Breast epithelium (tissue), 4 donors: Measurements from ENCODE around the gene PLEK2. TPM values are rescaled to one million over a fixed set of nuclear protein-coding genes. Genes with fewer than 3 reads are reported as not detected.
"Not testable (repeated sequence)": the region's sequence is repeated elsewhere in the genome, so short reads cannot be mapped to it uniquely, and the experiment has no call there.

Experiments used
- DNase-seq, 2 donors: peaks; one replicate each; pipeline ENCODE4 v3.0.0-alpha.2; 2019; ENCODE audit warnings: low spot score in 2 of 2
- H3K27ac ChIP-seq, 2 donors: fragments of 200-600 bp; sonication (generic) in 1 of 2; one replicate each; pipeline ENCODE4 v1.5.1; 2016 to 2019; ENCODE audit warnings: mild to moderate bottlenecking in 1 of 2
- H3K27me3 ChIP-seq, 2 donors: fragments of 200-600 bp; sonication (generic) in 1 of 2; one replicate each; pipeline versions ENCODE4 v1.5.1 to v1.6.0; 2017 to 2019; ENCODE audit warnings: control low read depth in 1 of 2, mild to moderate bottlenecking in 1 of 2
- H3K36me3 ChIP-seq: fragments of 200-600 bp; one replicate; pipeline ENCODE4 v1.5.1; 2019
- H3K4me1 ChIP-seq, 2 donors: fragments of 200-600 bp; sonication (generic); one replicate each; pipeline ENCODE4 v1.5.1; 2016 to 2019; ENCODE audit warnings: control low read depth in 1 of 2
- H3K4me3 ChIP-seq, 3 donors: fragments of 200-600 bp; sonication (generic); 1 replicate in 2 of 3; 2 replicates in 1 of 3; pipeline ENCODE4 v1.5.1; 2016 to 2019; ENCODE audit warnings: mild to moderate bottlenecking in 3 of 3, moderate library complexity in 2 of 3
- H3K9me3 ChIP-seq, 2 donors: fragments of 200-600 bp; sonication (generic) in 1 of 2; one replicate each; pipeline ENCODE4 v1.5.1; 2016 to 2019; ENCODE audit warnings: control low read depth in 1 of 2
- POLR2A ChIP-seq: fragments of 450-650 bp; IDR thresholded peaks from one replicate; pipeline ENCODE4 v1.6.1; 2016; ENCODE audit warnings: antibody characterized with exemption, mild to moderate bottlenecking, moderate library complexity
- POLR2AphosphoS5 ChIP-seq, 3 donors: sonication (generic); formaldehyde crosslinking; IDR thresholded peaks; one replicate each; pipeline ENCODE4 v1.6.1; 2017; ENCODE audit warnings: antibody characterized with exemption in 3 of 3
- intact Hi-C: fragments of 100-400 bp; cut with DNase I; formaldehyde crosslinking; loops from one replicate; pipeline ENCODE4 v1.15.1; 2023; ENCODE audit warnings: low total_unique reads
- total RNA-seq, 3 donors: library from RNA; depleted of rRNA; stranded (reverse); fragments of >200 nt; gene quantifications; one replicate each; pipeline ENCODE4 v1.1.0, GENCODE V29; 2016
- TF ChIP-seq, protein P1 (sequence below), 3 donors: fragments of 450-650 bp; IDR thresholded peaks; one replicate each; pipeline ENCODE4 v1.5.1; 2016 to 2017; ENCODE audit warnings: antibody characterized with exemption in 3 of 3, mild to moderate bottlenecking in 3 of 3, moderate library complexity in 3 of 3

Gene PLEK2
- total RNA-seq, 3 donors from 2014 or later = 3.4 to 5.2 TPM; not detected in 1

DNA sequence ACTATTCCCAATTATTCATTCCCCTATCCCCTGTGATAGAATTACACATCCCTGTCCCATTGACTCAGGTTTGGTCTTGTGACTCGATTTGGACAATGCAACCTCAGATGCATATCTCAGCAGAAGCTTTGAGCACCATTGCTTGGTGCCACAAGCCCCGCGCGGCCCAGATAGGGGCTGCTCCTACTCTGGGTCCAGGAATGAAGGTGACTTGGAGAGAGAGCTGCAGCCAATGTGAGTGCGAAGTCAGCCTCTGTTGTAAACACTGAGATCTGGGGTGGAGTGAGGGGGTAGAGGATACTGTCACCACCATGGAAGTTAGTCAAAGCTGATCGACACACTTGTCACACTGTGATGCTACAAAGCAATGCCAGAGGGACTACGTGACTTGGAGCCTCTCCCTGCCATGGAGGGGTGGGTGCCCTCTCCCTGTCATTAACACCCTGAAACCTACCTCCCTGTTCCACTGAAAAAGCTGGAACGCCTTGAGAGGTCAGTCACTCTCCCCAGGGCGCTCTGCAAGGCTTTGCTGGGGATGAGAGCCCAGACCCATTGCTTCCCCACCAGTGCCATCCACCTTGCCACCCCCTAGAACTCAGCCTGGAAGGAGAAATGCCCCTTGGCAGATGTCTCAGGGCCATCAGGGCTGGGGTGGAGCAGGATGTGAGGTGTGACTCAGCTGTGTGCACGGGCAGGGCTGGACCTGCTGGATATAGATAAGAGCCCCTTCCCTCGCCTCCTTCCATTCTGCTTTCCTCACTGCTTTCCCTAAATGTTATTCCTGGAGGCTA, 6.6 kb upstream of the PLEK2 start:
- Histone ChIP-seq H3K4me3 (no peak overlapping the region), H3K27me3 (no peaks in the 10 kb centered on the region), H3K4me1 (no peaks in the 10 kb centered on the region), H3K9me3 (no peaks in the 10 kb centered on the region), H3K27ac (no peak overlapping the region), H3K36me3 (no peaks in the 10 kb centered on the region)
- no peak for DNase-seq
- intact Hi-C loops = no loop called here
- no peak for TF ChIP-seq POLR2AphosphoS5 (IDR thresholded peaks at IDR 0.05)
- TF ChIP-seq POLR2A = no peak
- TF ChIP-seq, protein P1, sequence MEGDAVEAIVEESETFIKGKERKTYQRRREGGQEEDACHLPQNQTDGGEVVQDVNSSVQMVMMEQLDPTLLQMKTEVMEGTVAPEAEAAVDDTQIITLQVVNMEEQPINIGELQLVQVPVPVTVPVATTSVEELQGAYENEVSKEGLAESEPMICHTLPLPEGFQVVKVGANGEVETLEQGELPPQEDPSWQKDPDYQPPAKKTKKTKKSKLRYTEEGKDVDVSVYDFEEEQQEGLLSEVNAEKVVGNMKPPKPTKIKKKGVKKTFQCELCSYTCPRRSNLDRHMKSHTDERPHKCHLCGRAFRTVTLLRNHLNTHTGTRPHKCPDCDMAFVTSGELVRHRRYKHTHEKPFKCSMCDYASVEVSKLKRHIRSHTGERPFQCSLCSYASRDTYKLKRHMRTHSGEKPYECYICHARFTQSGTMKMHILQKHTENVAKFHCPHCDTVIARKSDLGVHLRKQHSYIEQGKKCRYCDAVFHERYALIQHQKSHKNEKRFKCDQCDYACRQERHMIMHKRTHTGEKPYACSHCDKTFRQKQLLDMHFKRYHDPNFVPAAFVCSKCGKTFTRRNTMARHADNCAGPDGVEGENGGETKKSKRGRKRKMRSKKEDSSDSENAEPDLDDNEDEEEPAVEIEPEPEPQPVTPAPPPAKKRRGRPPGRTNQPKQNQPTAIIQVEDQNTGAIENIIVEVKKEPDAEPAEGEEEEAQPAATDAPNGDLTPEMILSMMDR (IDR thresholded peaks at IDR 0.05) = no peak

DNA sequence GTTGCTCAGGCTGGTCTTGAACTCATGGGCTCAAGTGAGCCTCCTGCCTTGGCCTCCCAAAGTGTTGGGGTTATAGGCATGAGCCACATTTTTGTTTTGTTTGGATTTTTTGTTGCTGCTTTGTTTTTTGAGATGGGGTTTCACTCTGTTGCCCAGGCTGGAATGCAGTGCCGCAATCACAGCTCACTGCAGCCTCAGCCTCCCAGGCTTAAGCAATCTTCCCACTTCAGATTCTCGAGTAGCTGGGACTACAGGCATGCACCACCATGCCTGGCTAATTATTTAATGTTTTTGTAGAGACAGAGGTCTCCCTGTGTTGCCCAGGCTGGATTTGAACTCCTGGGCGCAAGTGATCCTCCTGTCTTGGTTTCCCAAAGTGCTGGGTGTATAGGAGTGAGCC, 5.7 kb upstream of the PLEK2 start:
- TF ChIP-seq, protein P1 (IDR thresholded peaks at IDR 0.05) = no peak
- TF ChIP-seq POLR2AphosphoS5 (IDR thresholded peaks at IDR 0.05) = no peak
- no peak for TF ChIP-seq POLR2A
- Histone ChIP-seq H3K4me3 (no peak overlapping the region), H3K36me3 (no peaks in the 10 kb centered on the region), H3K4me1 (no peaks in the 10 kb centered on the region), H3K27me3 (no peaks in the 10 kb centered on the region), H3K9me3 (no peaks in the 10 kb centered on the region), H3K27ac (no peak overlapping the region)
- intact Hi-C loops = no loop called here
- no peak for DNase-seq

DNA sequence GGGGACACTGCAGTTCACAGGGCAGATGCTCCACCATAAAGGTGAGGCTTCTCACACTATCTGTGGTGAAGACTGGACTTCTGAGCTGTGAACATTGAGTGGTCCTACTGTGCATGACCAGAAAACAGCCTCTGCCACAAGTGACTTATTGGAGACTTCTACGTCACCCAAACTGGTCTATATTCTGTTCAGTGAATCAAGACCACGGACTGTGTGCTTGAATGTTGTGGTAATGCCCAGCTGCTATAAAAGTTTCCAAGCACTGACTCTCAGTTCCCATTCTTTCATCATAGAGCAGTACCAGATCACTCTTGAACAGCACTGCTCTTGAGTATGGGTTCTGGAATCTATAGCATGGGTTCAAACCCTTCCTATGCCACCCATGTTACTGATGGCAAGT, 4.8 kb upstream of the PLEK2 start:
- no peaks in the 10 kb centered on the region for H3K4me1 ChIP-seq
- no peak overlapping the region for H3K27ac ChIP-seq
- no peaks in the 10 kb centered on the region for H3K27me3 ChIP-seq
- intact Hi-C loops = no loop called here
- H3K9me3 ChIP-seq = no peaks in the 10 kb centered on the region
- no peak overlapping the region for H3K4me3 ChIP-seq
- DNase-seq = no peak
- TF ChIP-seq, protein P1 (IDR thresholded peaks at IDR 0.05) = no peak
- TF ChIP-seq POLR2AphosphoS5 (IDR thresholded peaks at IDR 0.05) (no peak), POLR2A (no peak)
- no peaks in the 10 kb centered on the region for H3K36me3 ChIP-seq

DNA sequence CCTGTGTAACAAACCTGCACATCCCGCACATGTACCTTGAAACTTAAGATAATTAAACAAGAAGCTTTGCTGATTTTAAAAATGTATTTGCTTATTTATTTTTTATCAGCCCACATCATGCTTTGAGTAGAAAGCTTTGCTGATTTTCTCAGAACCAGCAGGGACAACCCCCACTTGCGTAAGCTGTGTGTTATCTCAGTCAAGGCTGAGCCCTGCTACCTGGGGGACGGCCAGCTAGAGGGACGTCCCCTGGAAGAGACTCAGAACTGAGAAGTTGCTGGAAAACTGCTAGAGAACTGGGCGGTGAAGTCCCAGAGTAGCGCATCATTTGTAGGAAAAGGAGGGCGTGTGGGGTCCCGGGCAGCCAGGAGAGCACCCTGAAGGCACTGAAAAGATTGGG, 4.1 kb upstream of the PLEK2 start:
- Histone ChIP-seq H3K36me3 (no peaks in the 10 kb centered on the region), H3K9me3 (no peaks in the 10 kb centered on the region), H3K4me3 (no peak overlapping the region), H3K27ac (no peak overlapping the region), H3K27me3 (no peaks in the 10 kb centered on the region), H3K4me1 (no peaks in the 10 kb centered on the region)
- TF ChIP-seq, protein P1 (IDR thresholded peaks at IDR 0.05) = no peak
- TF ChIP-seq POLR2AphosphoS5 (IDR thresholded peaks at IDR 0.05) (no peak), POLR2A (no peak)
- DNase-seq = no peak
- intact Hi-C loops = no loop called here

DNA sequence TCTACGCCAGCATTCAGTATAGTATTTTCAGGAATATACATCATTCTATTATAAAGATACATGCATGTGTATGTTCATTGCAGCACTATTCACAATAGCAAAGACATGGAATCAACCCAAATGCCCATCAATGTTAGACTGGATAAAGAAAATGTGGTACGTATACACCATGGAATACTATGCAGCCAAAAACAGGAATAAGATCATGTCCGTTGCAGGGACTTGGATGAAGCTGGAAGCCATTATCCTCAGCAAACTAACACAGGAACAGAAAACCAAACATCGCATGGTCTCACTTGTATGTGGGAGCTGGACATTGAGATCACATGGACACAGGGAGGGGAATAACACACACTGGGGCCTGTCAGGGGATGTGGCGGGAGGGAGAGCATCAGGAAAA, 3.6 kb upstream of the PLEK2 start:
- H3K4me3 ChIP-seq, H3K36me3 ChIP-seq, intact Hi-C loops, H3K27ac ChIP-seq, H3K4me1 ChIP-seq, H3K9me3 ChIP-seq, DNase-seq, H3K27me3 ChIP-seq: not testable (repeated sequence)
